A549 (cell line): ENCODE data around the gene TCF20. TPM values are rescaled to one million over a fixed set of nuclear protein-coding genes. Genes with fewer than 3 reads are reported as not detected.

ENCODE experiments used
- ATAC-seq, 2 experiments: fragments of 200-7000 bp in 1 of 2; fragments of >200 bp in 1 of 2; cut with Nextera tagmentation in 1 of 2; cut with Tn5 transposase in 1 of 2; 3 replicates each; pipeline versions ENCODE4 v1.8.0 to v1.9.1; 2018 to 2020; ENCODE audit warnings: mild to moderate bottlenecking in 1 of 2, moderate library complexity in 1 of 2
- CTCF ChIA-PET: fragments of 300-600 bp; sonication (Branson Sonifier 250); formaldehyde crosslinking; extraction: SDS; loops from one replicate; lab custom pipeline; 2021; ENCODE audit warnings: antibody characterized with exemption, inconsistent platforms; lab: Yijun Ruan, JAX
- POLR2A ChIA-PET: fragments of 350-600 bp; formaldehyde crosslinking; extraction: SDS; loops from one replicate; lab custom pipeline; 2021; ENCODE audit warnings: antibody characterized with exemption, inconsistent platforms; lab: Yijun Ruan, JAX
- DNase-seq, 2 experiments: peaks; one replicate each; pipeline versions ENCODE4 v3.0.0 to v3.0.0-alpha.2; 2011 to 2016; ENCODE audit warnings: low read depth in 1 of 2, low spot score in 1 of 2
- FAIRE-seq: peaks from 2 replicates; lab custom pipeline; 2011; peaks lifted over from hg19 to GRCh38; lab: Jason Lieb, UNC
- H3K27ac ChIP-seq, 2 experiments: fragments of >200 bp; sonication (Bioruptor Twin); formaldehyde crosslinking; 3 replicates each; pipeline ENCODE4 v1.5.1; 2016 to 2017
- H3K4me1 ChIP-seq: fragments of >200 bp; sonication (Bioruptor Twin); formaldehyde crosslinking; 3 replicates; pipeline ENCODE4 v1.6.1; 2016
- H3K4me2 ChIP-seq: fragments of >200 bp; sonication (Bioruptor Twin); formaldehyde crosslinking; 3 replicates; pipeline ENCODE4 v1.6.1; 2016
- H3K4me3 ChIP-seq: fragments of >200 bp; sonication (Bioruptor Twin); formaldehyde crosslinking; 3 replicates; pipeline ENCODE4 v1.5.1; 2016
- H3K9me3 ChIP-seq: fragments of >200 bp; sonication (Bioruptor Twin); formaldehyde crosslinking; 3 replicates; pipeline ENCODE4 v1.6.1; 2016
- CBX2 ChIP-seq: fragments of 200-600 bp; sonication (generic); IDR thresholded peaks from 2 replicates; pipeline ENCODE4 v1.6.1; 2016; ENCODE audit warnings: low read depth, mild to moderate bottlenecking, borderline replicate concordance
- CEBPB ChIP-seq, 2 experiments: fragments of >200 bp in 1 of 2; sonication (Bioruptor Twin) in 1 of 2; formaldehyde crosslinking in 1 of 2; IDR thresholded peaks; 2 replicates each; pipeline ENCODE4 v1.6.1; 2012 to 2016
- CHD2 ChIP-seq: fragments of 150-350 bp; IDR thresholded peaks from 2 replicates; pipeline ENCODE4 v1.6.1; 2014; ENCODE audit warnings: low read length; ENCODE audit not compliant: partially characterized antibody
- FOSB ChIP-seq: fragments of 250-450 bp; sonication (Bioruptor Pico); IDR thresholded peaks from 2 replicates; pipeline ENCODE4 v1.5.0; 2020; ENCODE audit warnings: mild to moderate bottlenecking, moderate library complexity
- HOXB5 ChIP-seq: fragments of 250-450 bp; sonication (Bioruptor Pico); IDR thresholded peaks from 2 replicates; pipeline ENCODE4 v1.5.0; 2020; ENCODE audit warnings: mild to moderate bottlenecking, moderate library complexity
- JUN ChIP-seq, 2 experiments: fragments of >200 bp; sonication (Bioruptor Twin); formaldehyde crosslinking; IDR thresholded peaks; 2 replicates in 1 of 2; 3 replicates in 1 of 2; pipeline ENCODE4 v1.6.1; 2016 to 2017
- JUNB ChIP-seq: fragments of >200 bp; sonication (Bioruptor Twin); formaldehyde crosslinking; IDR thresholded peaks from 2 replicates; pipeline ENCODE4 v1.6.1; 2016
- KDM1A ChIP-seq: fragments of 200-600 bp; sonication (generic); IDR thresholded peaks from 2 replicates; pipeline ENCODE4 v1.6.1; 2016; ENCODE audit warnings: low read depth, mild to moderate bottlenecking
- MAFK ChIP-seq: fragments of 450-650 bp; IDR thresholded peaks from 2 replicates; pipeline ENCODE4 v1.6.1; 2014; ENCODE audit not compliant: partially characterized antibody
- NFE2L2 ChIP-seq: fragments of 150-350 bp; conservative IDR thresholded peaks from 2 replicates; pipeline ENCODE4 v1.6.1; 2014; ENCODE audit warnings: low read length
- NPAS2 ChIP-seq: fragments of 250-450 bp; sonication (Bioruptor Pico); IDR thresholded peaks from 2 replicates; pipeline ENCODE4 v1.8.0; 2022; ENCODE audit warnings: mild to moderate bottlenecking, moderate library complexity, borderline replicate concordance
- POLR2A ChIP-seq: IDR thresholded peaks from 2 replicates; pipeline ENCODE4 v1.6.1; 2012; ENCODE audit warnings: mild to moderate bottlenecking, low read length
- POLR2AphosphoS2 ChIP-seq: conservative IDR thresholded peaks from 2 replicates; pipeline ENCODE4 v1.6.1; 2012; ENCODE audit warnings: low read length, improper control_type of control experiment, inconsistent platforms
- RAD21 ChIP-seq, 2 experiments: fragments of >200 bp in 1 of 2; sonication (Bioruptor Twin) in 1 of 2; formaldehyde crosslinking in 1 of 2; IDR thresholded peaks in 1 of 2; conservative IDR thresholded peaks in 1 of 2; 2 replicates in 1 of 2; 3 replicates in 1 of 2; pipeline ENCODE4 v1.6.1; 2012 to 2018; ENCODE audit warnings: inconsistent platforms in 1 of 2
- RARB ChIP-seq: fragments of 250-450 bp; sonication (Bioruptor Pico); IDR thresholded peaks from 2 replicates; pipeline ENCODE4 v1.8.0; 2021; ENCODE audit warnings: mild to moderate bottlenecking, moderate library complexity
- RFX5 ChIP-seq: fragments of 450-650 bp; IDR thresholded peaks from 2 replicates; pipeline ENCODE4 v1.7.1; 2014; ENCODE audit warnings: antibody characterized with exemption, mild to moderate bottlenecking, moderate library complexity
- TP53 ChIP-seq: fragments of 250-450 bp; sonication (Bioruptor Pico); IDR thresholded peaks from 2 replicates; pipeline ENCODE4 v1.5.0; 2021; ENCODE audit warnings: mild to moderate bottlenecking, moderate library complexity
- ZC3H11A ChIP-seq: fragments of 450-650 bp; IDR thresholded peaks from 2 replicates; pipeline ENCODE4 v1.6.1; 2014; ENCODE audit warnings: antibody characterized with exemption, mild to moderate bottlenecking
- ZFP36 ChIP-seq: fragments of 450-650 bp; IDR thresholded peaks from 2 replicates; pipeline ENCODE4 v1.6.1; 2014; ENCODE audit warnings: borderline replicate concordance; ENCODE audit not compliant: partially characterized antibody
- ZSCAN20 ChIP-seq: fragments of 250-450 bp; sonication (Bioruptor Pico); IDR thresholded peaks from 2 replicates; pipeline ENCODE4 v1.8.0; 2022; ENCODE audit warnings: mild to moderate bottlenecking, moderate library complexity
- WGBS: methylation state at CpG from one replicate; pipeline ENCODE4 v1.1.6; 2017; ENCODE audit errors: missing lambda C conversion rate; 5-methylcytosine and 5-hydroxymethylcytosine counted together
- polyA plus RNA-seq, 4 experiments: library from polyadenylated mRNA; depleted of rRNA in 3 of 4; stranded (reverse); fragments of >200 nt; fragmentation: RNase III in 1 of 4; extraction: RNeasy Plus Mini Kit Qiagen cat#74134 plus additional on column Dnase treatment in 1 of 4; gene quantifications; 2 replicates in 3 of 4; 3 replicates in 1 of 4; pipeline ENCODE4 v1.2.3, GENCODE V29; 2011 to 2017
- TF ChIP-seq, protein P1 (sequence below): IDR thresholded peaks from 2 replicates; pipeline ENCODE4 v1.6.1; 2012
- TF ChIP-seq, protein P2 (sequence below): fragments of >200 bp; sonication (Bioruptor Twin); formaldehyde crosslinking; IDR thresholded peaks from 2 replicates; pipeline ENCODE4 v1.6.1; 2016

TCF20 gene
- polyA plus RNA-seq, 2 of the 4 experiments (the other 2 are of a cell fraction): 11.9 to 16.5 TPM

DNA sequence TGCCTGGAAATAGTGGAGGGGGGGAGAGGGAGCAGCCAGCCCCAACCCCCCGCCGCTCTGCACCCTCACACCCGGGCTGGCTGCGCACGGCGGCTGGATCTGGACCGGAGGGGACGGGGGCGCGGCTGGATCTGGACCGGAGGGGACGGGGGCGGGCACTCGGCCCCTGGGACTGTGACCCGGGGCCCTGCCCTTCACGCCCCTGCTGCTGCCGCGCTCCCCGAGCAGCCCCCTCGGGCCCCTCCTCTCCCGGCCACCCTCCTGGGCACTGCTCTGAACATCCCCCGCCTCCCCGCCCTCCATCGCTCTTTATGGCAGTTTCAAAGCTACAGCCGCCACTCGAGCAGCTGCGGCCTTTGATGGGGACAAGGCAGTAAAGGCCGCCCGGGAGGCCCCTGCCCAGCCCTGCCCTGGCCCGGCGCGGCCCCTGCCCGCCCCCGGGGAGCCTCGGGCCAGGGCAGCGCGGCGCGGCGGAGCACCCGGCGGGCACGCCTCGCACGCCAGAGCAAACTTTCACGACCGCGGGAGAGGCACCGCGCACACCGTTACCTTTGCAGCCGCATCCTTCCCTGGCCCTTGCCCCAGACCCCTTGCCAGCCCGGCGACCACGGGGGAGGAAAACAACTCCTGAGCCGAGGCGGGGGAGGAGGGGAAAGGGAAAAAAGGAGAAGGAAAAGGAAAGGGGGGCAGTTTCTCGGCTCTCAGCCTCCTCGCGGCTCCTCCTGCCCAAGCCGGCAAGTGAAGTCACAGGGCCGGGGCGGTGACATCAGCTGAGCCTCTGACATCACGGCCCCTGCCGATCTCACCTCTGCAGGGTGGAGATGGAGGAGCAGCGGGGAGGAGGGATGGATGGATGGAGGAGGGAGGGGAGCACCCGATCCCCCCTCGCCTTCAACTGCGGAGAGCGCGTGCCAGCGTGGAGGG is 13.1 kb upstream of the TCF20 start:
- no peak for TF ChIP-seq POLR2A
- no peak for TF ChIP-seq FOSB (CRISPR knock-in tag)
- no peak for TF ChIP-seq TP53 (CRISPR knock-in tag)
- no peak for TF ChIP-seq ZC3H11A
- no peak for TF ChIP-seq RARB
- TF ChIP-seq CHD2: no peak
- no peak for TF ChIP-seq RFX5
- TF ChIP-seq, protein P1, sequence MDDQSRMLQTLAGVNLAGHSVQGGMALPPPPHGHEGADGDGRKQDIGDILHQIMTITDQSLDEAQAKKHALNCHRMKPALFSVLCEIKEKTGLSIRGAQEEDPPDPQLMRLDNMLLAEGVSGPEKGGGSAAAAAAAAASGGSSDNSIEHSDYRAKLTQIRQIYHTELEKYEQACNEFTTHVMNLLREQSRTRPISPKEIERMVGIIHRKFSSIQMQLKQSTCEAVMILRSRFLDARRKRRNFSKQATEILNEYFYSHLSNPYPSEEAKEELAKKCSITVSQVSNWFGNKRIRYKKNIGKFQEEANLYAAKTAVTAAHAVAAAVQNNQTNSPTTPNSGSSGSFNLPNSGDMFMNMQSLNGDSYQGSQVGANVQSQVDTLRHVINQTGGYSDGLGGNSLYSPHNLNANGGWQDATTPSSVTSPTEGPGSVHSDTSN: no peak
- TF ChIP-seq JUN (IDR thresholded peaks at IDR 0.05): no peak
- Histone ChIP-seq H3K9me3 (no peaks in the 10 kb centered on the region), H3K4me1 (no peaks in the 10 kb centered on the region), H3K27ac (no peak overlapping the region), H3K4me3 (no peak overlapping the region), H3K4me2 (no peak overlapping the region)
- FAIRE-seq (no peak), ATAC-seq (no peak), DNase-seq (no peak)
- POLR2A ChIA-PET: no interaction called here
- 84% methylated on average over 15 of the region's 72 CpGs for WGBS
- CTCF ChIA-PET: interaction anchor here (0.7 kb wide), 1 partner anchor 154 kb away, joined by 3 read pairs; no protein-coding TSS in a partner anchor

DNA sequence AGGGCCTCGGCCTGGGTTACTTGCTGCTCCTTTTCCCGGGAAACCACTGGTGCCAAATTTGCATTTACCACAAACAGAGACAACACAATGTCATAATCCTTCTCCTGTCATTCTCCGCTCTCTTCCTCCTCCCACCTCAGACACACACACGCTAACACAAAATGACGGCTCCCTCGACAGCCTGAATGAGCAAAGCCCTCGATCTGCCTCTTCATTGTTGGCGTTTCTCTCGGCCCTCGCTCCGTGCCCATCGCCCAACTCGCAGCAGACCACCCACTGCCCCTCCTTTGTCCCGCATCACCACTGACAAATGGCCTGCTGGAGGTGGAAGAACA is 12.5 kb upstream of the TCF20 start:
- H3K4me1 ChIP-seq: no peaks in the 10 kb centered on the region
- CTCF ChIA-PET: no interaction called here

DNA sequence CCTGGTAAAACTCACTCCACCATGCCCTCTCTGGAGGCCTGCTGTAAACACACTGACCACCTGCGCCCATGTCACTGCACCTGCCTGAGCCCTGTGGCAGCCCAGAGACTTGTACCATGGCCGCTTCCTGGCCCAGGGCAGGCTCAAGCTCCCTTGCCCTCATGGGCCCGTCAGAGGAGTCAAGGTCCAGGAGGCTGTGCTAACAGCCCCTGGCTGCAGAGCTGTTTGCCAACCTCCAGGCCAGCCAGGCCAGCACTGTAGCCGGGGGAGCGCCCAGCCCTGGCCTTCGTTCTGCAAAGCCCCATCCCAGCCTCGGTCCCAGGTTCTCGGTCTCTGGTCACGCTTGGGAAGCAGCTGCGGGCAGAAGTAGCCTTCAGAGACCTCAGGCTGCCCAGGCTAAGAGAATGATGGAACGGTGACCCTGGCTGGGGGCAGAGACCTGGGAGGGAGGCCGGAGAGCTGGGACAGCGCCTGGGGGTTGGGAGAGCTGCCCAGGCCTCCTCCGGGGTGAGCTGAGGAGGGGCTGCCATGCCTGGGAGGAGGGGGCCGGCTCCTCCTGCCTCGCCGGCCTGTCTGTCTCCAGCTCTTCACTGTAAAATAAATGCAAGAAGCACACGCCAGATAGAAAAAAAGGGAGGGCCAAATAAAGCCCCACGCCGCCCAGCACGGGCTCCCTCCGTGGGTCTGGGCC is 11.9 kb upstream of the TCF20 start:
- ChIA-PET CTCF (interaction anchor here (0.6 kb wide), 1 partner anchor 58 kb away, joined by 3 read pairs; no protein-coding TSS in a partner anchor), POLR2A (no interaction called here)
- FAIRE-seq (no peak), ATAC-seq (peak; percentile 31 to 62; a peak in 3 of 6 replicates), DNase-seq (no peak)
- no peak for TF ChIP-seq RFX5
- TF ChIP-seq POLR2AphosphoS2: no peak
- no peak for TF ChIP-seq JUNB
- no peak for TF ChIP-seq HOXB5 (CRISPR knock-in tag)
- no peak for TF ChIP-seq FOSB (CRISPR knock-in tag)
- TF ChIP-seq, protein P2, sequence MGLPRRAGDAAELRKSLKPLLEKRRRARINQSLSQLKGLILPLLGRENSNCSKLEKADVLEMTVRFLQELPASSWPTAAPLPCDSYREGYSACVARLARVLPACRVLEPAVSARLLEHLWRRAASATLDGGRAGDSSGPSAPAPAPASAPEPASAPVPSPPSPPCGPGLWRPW: no peak
- no peak for TF ChIP-seq RAD21 (conservative IDR thresholded peaks at IDR 0.05 in 1 of 2, IDR thresholded peaks at IDR 0.05 in 1 of 2)
- no peak for TF ChIP-seq NPAS2
- no peak for TF ChIP-seq TP53 (CRISPR knock-in tag)
- Histone ChIP-seq H3K4me3 (no peak overlapping the region), H3K4me2 (no peak overlapping the region), H3K4me1 (no peaks in the 10 kb centered on the region), H3K9me3 (no peaks in the 10 kb centered on the region), H3K27ac (no peak overlapping the region)
- WGBS: 85% methylated on average over 10 of the region's 22 CpGs

More for the DNA sequence above, 12.5 kb upstream of the TCF20 start:
- 89% methylated on average over 14 of the region's 14 CpGs for WGBS
- TF ChIP-seq TP53 (CRISPR knock-in tag) (no peak), CBX2 (no peak), CHD2 (no peak), NFE2L2 (no peak), KDM1A (no peak), MAFK (no peak), FOSB (CRISPR knock-in tag) (no peak), CEBPB (IDR thresholded peaks at IDR 0.05) (no peak), ZFP36 (no peak), RAD21 (conservative IDR thresholded peaks at IDR 0.05 in 1 of 2, IDR thresholded peaks at IDR 0.05 in 1 of 2) (no peak), ZSCAN20 (CRISPR knock-in tag) (no peak)
- H3K4me2 ChIP-seq: no peak overlapping the region
- POLR2A ChIA-PET: no interaction called here
- FAIRE-seq: no peak
- H3K27ac ChIP-seq: no peak overlapping the region
- no peak for DNase-seq
- H3K4me3 ChIP-seq: no peak overlapping the region
- H3K9me3 ChIP-seq: no peaks in the 10 kb centered on the region
- ATAC-seq: no peak
